Measurements from ENCODE around the gene GYG2. TPM values are rescaled to one million over a fixed set of nuclear protein-coding genes. Genes with fewer than 3 reads are reported as not detected.

Gene GYG2
- total RNA-seq, 1 donor from 2014 or later = 117 TPM

DNA sequence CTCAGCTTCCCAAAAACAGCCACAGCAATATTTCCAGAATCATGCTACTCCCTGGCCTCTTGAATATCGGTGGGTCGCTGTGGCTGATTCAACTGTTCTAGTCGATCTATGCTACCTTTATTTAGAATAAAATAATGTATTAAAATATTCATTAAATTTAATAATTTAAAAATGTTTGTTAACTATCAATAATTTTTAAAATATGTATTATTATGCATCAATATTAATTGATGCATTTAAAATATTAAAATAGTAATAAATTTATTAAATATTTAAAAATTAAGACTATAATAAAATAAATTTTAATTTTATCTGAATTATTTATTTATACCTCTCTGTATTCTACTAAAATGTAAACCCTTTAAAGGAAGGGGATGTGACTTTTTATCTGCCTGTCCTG is 81.4 kb downstream of the GYG2 start:
- H3K4me3 Mint-ChIP-seq (ENCODE audit: low read depth) = no peak overlapping the region
- peaks cover 60% of the 10 kb centered on the region for H3K36me3 Mint-ChIP-seq (ENCODE audit: insufficient read depth)
- H3K4me1 Mint-ChIP-seq (ENCODE audit: low read depth) = peaks cover 20% of the 10 kb centered on the region

GRCh38 chrX:2913118-2913517 is 84.4 kb downstream of the GYG2 start:
- H3K4me1 Mint-ChIP-seq (ENCODE audit: low read depth) = peaks cover 20% of the 10 kb centered on the region
- H3K4me3 Mint-ChIP-seq (ENCODE audit: low read depth) = peak overlapping the region; percentile 3
- no peaks in the 10 kb centered on the region for H3K27me3 Mint-ChIP-seq
- H3K27ac Mint-ChIP-seq = peak overlapping the region; percentile 22
- H3K9me3 Mint-ChIP-seq (ENCODE audit: low read depth) = peaks cover 5% of the 10 kb centered on the region
- no peak for DNase-seq (ENCODE audit: low spot score, unreplicated experiment)
- TF ChIP-seq, protein P1, sequence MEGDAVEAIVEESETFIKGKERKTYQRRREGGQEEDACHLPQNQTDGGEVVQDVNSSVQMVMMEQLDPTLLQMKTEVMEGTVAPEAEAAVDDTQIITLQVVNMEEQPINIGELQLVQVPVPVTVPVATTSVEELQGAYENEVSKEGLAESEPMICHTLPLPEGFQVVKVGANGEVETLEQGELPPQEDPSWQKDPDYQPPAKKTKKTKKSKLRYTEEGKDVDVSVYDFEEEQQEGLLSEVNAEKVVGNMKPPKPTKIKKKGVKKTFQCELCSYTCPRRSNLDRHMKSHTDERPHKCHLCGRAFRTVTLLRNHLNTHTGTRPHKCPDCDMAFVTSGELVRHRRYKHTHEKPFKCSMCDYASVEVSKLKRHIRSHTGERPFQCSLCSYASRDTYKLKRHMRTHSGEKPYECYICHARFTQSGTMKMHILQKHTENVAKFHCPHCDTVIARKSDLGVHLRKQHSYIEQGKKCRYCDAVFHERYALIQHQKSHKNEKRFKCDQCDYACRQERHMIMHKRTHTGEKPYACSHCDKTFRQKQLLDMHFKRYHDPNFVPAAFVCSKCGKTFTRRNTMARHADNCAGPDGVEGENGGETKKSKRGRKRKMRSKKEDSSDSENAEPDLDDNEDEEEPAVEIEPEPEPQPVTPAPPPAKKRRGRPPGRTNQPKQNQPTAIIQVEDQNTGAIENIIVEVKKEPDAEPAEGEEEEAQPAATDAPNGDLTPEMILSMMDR (IDR thresholded peaks at IDR 0.05; ENCODE audit: unreplicated experiment) = peak; percentile 41
- peaks cover 62% of the 10 kb centered on the region for H3K36me3 Mint-ChIP-seq (ENCODE audit: insufficient read depth)

More for the DNA sequence above, 81.4 kb downstream of the GYG2 start:
- TF ChIP-seq, protein P1 (IDR thresholded peaks at IDR 0.05; ENCODE audit: unreplicated experiment) = no peak
- H3K9me3 Mint-ChIP-seq (ENCODE audit: low read depth) = peaks cover 5% of the 10 kb centered on the region
- DNase-seq (ENCODE audit: low spot score, unreplicated experiment) = no peak
- H3K27ac Mint-ChIP-seq = no peak overlapping the region
- no peaks in the 10 kb centered on the region for H3K27me3 Mint-ChIP-seq

DNA sequence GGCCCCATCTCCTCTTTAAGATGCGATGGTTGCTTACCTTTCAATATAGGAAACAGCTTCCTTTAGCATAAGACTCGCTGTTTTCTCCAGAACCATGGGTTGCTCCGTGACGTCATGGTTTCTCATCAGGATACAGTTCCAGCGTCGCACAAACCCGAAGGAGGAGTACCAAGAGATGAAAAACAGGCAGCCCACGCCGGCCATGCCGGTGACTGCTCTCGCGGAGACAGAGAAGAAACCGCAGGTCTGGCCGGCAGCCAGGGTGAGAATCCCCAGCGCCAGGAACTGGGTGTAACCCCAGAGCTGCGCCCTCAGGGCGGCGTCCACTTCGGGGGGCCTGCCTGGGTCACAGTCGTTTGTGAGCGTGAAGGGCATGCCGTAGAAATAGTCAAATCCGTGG is 89.0 kb downstream of the GYG2 start:
- TF ChIP-seq, protein P1 (IDR thresholded peaks at IDR 0.05; ENCODE audit: unreplicated experiment) = no peak
- Mint-ChIP-seq H3K4me1 (ENCODE audit: low read depth) (peaks cover 13% of the 10 kb centered on the region), H3K27me3 (no peaks in the 10 kb centered on the region), H3K4me3 (ENCODE audit: low read depth) (no peak overlapping the region), H3K27ac (peak overlapping the region; percentile 45), H3K36me3 (ENCODE audit: insufficient read depth) (peaks cover 68% of the 10 kb centered on the region), H3K9me3 (ENCODE audit: low read depth) (peaks cover 6% of the 10 kb centered on the region)
- DNase-seq (ENCODE audit: low spot score, unreplicated experiment) = no peak

DNA sequence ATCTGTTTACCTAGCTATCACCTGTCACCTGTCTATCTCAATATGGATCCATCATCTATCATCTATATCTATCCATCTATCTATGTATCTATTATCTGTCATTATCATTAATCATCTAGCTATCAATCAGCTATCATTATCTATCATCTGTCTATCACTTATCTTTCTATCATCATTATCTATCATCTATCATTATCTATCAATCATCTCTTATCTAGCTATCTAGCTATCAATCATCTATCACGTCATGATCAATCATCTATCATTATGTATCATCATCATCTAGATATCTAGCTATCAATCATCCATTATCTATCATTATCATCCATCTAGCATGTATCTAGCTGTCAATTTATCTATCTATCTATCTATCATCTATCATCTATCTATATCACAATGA is 92.5 kb downstream of the GYG2 start:
- H3K36me3 Mint-ChIP-seq (ENCODE audit: insufficient read depth) = peaks cover 55% of the 10 kb centered on the region

GRCh38 chrX:2921750-2922149 is 93.0 kb downstream of the GYG2 start:
- TF ChIP-seq, protein P1 (IDR thresholded peaks at IDR 0.05; ENCODE audit: unreplicated experiment) = no peak
- peaks cover 51% of the 10 kb centered on the region for H3K36me3 Mint-ChIP-seq (ENCODE audit: insufficient read depth)
- DNase-seq (ENCODE audit: low spot score, unreplicated experiment) = no peak
- H3K27ac Mint-ChIP-seq = no peak overlapping the region
- H3K4me3 Mint-ChIP-seq (ENCODE audit: low read depth) = no peak overlapping the region
- H3K27me3 Mint-ChIP-seq = no peaks in the 10 kb centered on the region
- H3K9me3 Mint-ChIP-seq (ENCODE audit: low read depth) = peaks cover 3% of the 10 kb centered on the region
- H3K4me1 Mint-ChIP-seq (ENCODE audit: low read depth) = peaks cover 2% of the 10 kb centered on the region

More for the DNA sequence above, 92.5 kb downstream of the GYG2 start:
- no peak for DNase-seq (ENCODE audit: low spot score, unreplicated experiment)
- H3K4me3 Mint-ChIP-seq (ENCODE audit: low read depth) = no peak overlapping the region
- TF ChIP-seq, protein P1 (IDR thresholded peaks at IDR 0.05; ENCODE audit: unreplicated experiment) = no peak
- H3K27me3 Mint-ChIP-seq = no peaks in the 10 kb centered on the region
- peaks cover 2% of the 10 kb centered on the region for H3K4me1 Mint-ChIP-seq (ENCODE audit: low read depth)
- H3K27ac Mint-ChIP-seq = no peak overlapping the region
- peaks cover 6% of the 10 kb centered on the region for H3K9me3 Mint-ChIP-seq (ENCODE audit: low read depth)
